OCI-LY1 (cell line): ENCODE measurements around the gene NTRK3.

Source experiments
- H2AFZ ChIP-seq: fragments of 200-600 bp; sonication (generic), shearing (Covaris generic); 2 replicates; pipeline ENCODE4 v1.6.0; 2014; ENCODE audit warnings: antibody characterized with exemption, mild to moderate bottlenecking, low read length
- H3F3A ChIP-seq: fragments of 200-600 bp; sonication (generic), shearing (Covaris generic); 2 replicates; pipeline ENCODE4 v1.6.0; 2014; ENCODE audit warnings: mild to moderate bottlenecking, antibody characterized with exemption, low read length, moderate library complexity; ENCODE audit not compliant: insufficient read depth
- H3K27ac ChIP-seq: fragments of 200-600 bp; sonication (generic); 2 replicates; pipeline ENCODE4 v1.5.1; 2014; ENCODE audit warnings: low read length, mixed run types, mild to moderate bottlenecking, low read depth; ENCODE audit not compliant: poor library complexity, severe bottlenecking
- H3K27me3 ChIP-seq: fragments of 200-600 bp; sonication (generic); 2 replicates; pipeline ENCODE4 v1.6.0; 2014; ENCODE audit warnings: antibody characterized with exemption, mild to moderate bottlenecking, low read length, moderate library complexity; ENCODE audit not compliant: insufficient read depth
- H3K36me3 ChIP-seq: fragments of 200-600 bp; sonication (generic); 2 replicates; pipeline ENCODE4 v1.6.1; 2014; ENCODE audit warnings: mild to moderate bottlenecking, antibody characterized with exemption, low read length, moderate library complexity, mixed read lengths; ENCODE audit not compliant: insufficient read depth
- H3K4me1 ChIP-seq: fragments of 200-600 bp; sonication (generic); 2 replicates; pipeline ENCODE4 v1.5.1; 2014; ENCODE audit warnings: mild to moderate bottlenecking, low read length, moderate library complexity; ENCODE audit not compliant: insufficient read depth, severe bottlenecking
- H3K4me2 ChIP-seq: fragments of 200-600 bp; sonication (generic), shearing (Covaris generic); 2 replicates; pipeline ENCODE4 v1.6.1; 2014; ENCODE audit warnings: low read length
- H3K4me3 ChIP-seq: fragments of 200-600 bp; sonication (generic); 2 replicates; pipeline ENCODE4 v1.5.1; 2014; ENCODE audit warnings: low read length, low read depth, mild to moderate bottlenecking, mixed read lengths; ENCODE audit not compliant: poor library complexity, severe bottlenecking
- H3K79me2 ChIP-seq: fragments of 200-600 bp; shearing (Covaris generic); 2 replicates; pipeline ENCODE4 v1.6.1; 2016; ENCODE audit warnings: mixed run types, low read length, mixed read lengths; ENCODE audit not compliant: insufficient read depth
- H3K9ac ChIP-seq: fragments of 200-600 bp; sonication (generic), shearing (Covaris generic); 2 replicates; pipeline ENCODE4 v1.6.1; 2014; ENCODE audit warnings: mild to moderate bottlenecking, low read length, mixed read lengths
- H3K9me2 ChIP-seq: fragments of 200-600 bp; sonication (generic), shearing (Covaris generic); 2 replicates; pipeline ENCODE4 v1.6.1; 2014; ENCODE audit warnings: low read depth, mild to moderate bottlenecking, low read length, mixed read lengths
- H3K9me3 ChIP-seq: fragments of 200-600 bp; shearing (Covaris generic); 2 replicates; pipeline ENCODE4 v1.6.1; 2014; ENCODE audit warnings: low read length, mixed read lengths
- H4K20me1 ChIP-seq: fragments of 200-600 bp; sonication (generic), shearing (Covaris generic); 2 replicates; pipeline ENCODE4 v1.6.0; 2016; ENCODE audit warnings: mild to moderate bottlenecking, low read length; ENCODE audit not compliant: insufficient read depth
- EZH2 ChIP-seq: fragments of 200-600 bp; sonication (generic), shearing (Covaris generic); IDR thresholded peaks from 2 replicates; pipeline ENCODE4 v1.8.0; 2017; ENCODE audit warnings: borderline replicate concordance, mixed run types, mild to moderate bottlenecking, antibody characterized with exemption, low read length, moderate library complexity, mixed read lengths
- TF ChIP-seq, protein P1 (sequence below): fragments of 200-600 bp; sonication (generic), shearing (Covaris generic); IDR thresholded peaks from 2 replicates; pipeline ENCODE4 v1.5.1; 2017; ENCODE audit warnings: mild to moderate bottlenecking, antibody characterized with exemption, low read length, moderate library complexity, mixed read lengths

The NTRK3 gene

DNA sequence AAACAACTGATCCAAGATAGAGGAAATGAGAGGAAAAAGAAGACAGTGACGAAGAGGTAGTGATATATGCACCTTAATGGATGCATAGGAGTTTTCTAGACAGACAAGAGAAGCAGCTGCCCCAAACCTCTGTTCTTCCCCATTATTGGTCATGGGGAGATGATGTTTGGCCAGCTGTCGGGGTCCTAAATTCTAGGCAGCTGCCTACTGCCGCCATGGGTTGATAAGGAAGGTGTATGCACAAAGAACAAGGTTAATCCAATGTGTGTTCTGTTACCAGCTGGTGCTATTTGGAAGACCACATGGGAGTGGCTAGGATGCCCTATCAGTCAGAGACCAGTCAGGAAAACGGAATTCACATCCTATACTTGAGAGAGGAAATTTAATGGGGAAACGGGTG is 47.4 kb downstream of the NTRK3 start:
- no peak overlapping the region for H3K4me2 ChIP-seq
- no peaks in the 10 kb centered on the region for H3K9me2 ChIP-seq
- H3F3A ChIP-seq = no peaks in the 10 kb centered on the region
- no peaks in the 10 kb centered on the region for H3K36me3 ChIP-seq
- H3K9me3 ChIP-seq = no peaks in the 10 kb centered on the region
- no peaks in the 10 kb centered on the region for H3K4me1 ChIP-seq
- no peaks in the 10 kb centered on the region for H3K79me2 ChIP-seq
- no peak overlapping the region for H3K27ac ChIP-seq
- no peak overlapping the region for H3K9ac ChIP-seq
- H3K4me3 ChIP-seq = no peak overlapping the region
- TF ChIP-seq, protein P1, sequence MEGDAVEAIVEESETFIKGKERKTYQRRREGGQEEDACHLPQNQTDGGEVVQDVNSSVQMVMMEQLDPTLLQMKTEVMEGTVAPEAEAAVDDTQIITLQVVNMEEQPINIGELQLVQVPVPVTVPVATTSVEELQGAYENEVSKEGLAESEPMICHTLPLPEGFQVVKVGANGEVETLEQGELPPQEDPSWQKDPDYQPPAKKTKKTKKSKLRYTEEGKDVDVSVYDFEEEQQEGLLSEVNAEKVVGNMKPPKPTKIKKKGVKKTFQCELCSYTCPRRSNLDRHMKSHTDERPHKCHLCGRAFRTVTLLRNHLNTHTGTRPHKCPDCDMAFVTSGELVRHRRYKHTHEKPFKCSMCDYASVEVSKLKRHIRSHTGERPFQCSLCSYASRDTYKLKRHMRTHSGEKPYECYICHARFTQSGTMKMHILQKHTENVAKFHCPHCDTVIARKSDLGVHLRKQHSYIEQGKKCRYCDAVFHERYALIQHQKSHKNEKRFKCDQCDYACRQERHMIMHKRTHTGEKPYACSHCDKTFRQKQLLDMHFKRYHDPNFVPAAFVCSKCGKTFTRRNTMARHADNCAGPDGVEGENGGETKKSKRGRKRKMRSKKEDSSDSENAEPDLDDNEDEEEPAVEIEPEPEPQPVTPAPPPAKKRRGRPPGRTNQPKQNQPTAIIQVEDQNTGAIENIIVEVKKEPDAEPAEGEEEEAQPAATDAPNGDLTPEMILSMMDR = no peak
- TF ChIP-seq EZH2 = no peak
- no peak overlapping the region for H2AFZ ChIP-seq
- H3K27me3 ChIP-seq = no peaks in the 10 kb centered on the region
- H4K20me1 ChIP-seq = no peaks in the 10 kb centered on the region

DNA sequence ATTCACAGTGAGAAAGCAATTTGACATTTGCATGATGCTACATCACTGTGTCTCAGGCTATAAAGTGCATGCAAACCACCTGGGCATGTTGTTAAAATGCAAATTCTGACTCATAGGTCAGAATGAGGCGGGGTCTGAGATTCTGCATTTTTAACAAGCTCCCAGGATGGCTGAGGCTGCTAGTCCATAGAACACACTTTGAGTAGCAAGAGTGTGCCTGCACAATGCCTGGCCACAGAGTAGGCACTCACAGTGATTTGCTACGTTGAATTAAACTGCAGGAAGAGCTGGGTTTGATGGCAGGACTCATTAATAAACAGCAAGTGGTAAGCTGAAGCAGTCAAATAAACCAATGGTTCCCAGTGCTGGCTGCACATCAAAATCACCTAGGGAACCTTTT is 48.1 kb downstream of the NTRK3 start:
- H3K27me3 ChIP-seq = no peaks in the 10 kb centered on the region
- no peaks in the 10 kb centered on the region for H3K36me3 ChIP-seq
- H3K9ac ChIP-seq = no peak overlapping the region
- H3K79me2 ChIP-seq = no peaks in the 10 kb centered on the region
- no peak overlapping the region for H3K4me2 ChIP-seq
- no peaks in the 10 kb centered on the region for H3K9me2 ChIP-seq
- TF ChIP-seq, protein P1 = no peak
- H3K9me3 ChIP-seq = no peaks in the 10 kb centered on the region
- no peaks in the 10 kb centered on the region for H4K20me1 ChIP-seq
- no peaks in the 10 kb centered on the region for H3K4me1 ChIP-seq
- no peak overlapping the region for H3K4me3 ChIP-seq
- no peak overlapping the region for H3K27ac ChIP-seq
- H3F3A ChIP-seq = no peaks in the 10 kb centered on the region
- no peak overlapping the region for H2AFZ ChIP-seq

DNA sequence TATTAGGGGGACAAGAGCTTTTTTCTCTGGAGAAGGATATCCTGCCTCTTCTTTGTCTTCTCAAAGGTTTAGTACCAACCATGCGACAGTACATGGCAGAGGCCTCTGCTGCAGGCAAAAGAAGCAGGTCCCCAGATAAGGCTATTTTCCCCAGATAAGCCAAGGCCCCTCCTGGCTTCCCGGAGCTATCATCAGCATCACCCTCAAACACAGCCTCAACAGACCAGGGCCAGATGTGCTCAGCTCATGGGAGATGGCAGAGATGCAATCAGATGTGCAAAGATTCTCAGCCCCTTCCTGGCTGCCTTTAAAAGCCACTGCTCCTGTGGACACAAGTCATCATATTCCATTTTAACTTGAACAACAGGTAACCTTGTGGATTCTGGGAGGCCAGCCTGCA is 49.0 kb downstream of the NTRK3 start:
- Histone ChIP-seq H3K4me1 (no peaks in the 10 kb centered on the region), H4K20me1 (no peaks in the 10 kb centered on the region), H3F3A (no peaks in the 10 kb centered on the region), H3K4me2 (no peak overlapping the region), H3K9ac (no peak overlapping the region), H2AFZ (no peak overlapping the region), H3K9me3 (no peaks in the 10 kb centered on the region), H3K27me3 (no peaks in the 10 kb centered on the region), H3K79me2 (no peaks in the 10 kb centered on the region), H3K4me3 (no peak overlapping the region), H3K36me3 (no peaks in the 10 kb centered on the region), H3K9me2 (no peaks in the 10 kb centered on the region), H3K27ac (no peak overlapping the region)
- TF ChIP-seq, protein P1 = no peak
- no peak for TF ChIP-seq EZH2
